ENCODE results near the gene NAIF1. TPM values are rescaled to one million over a fixed set of nuclear protein-coding genes. Genes with fewer than 3 reads are reported as not detected.
A peak's percentile ranks its signal among the peaks of the same experiment; 100 is the strongest.

Gene NAIF1
- total and polyA plus RNA-seq, 4 donors: 7.2 to 13.3 (median 11.0) TPM

- no peak for DNase-seq (ENCODE audit: low read depth in 4 of 6, low spot score in 6 of 6)
- 78% methylated on average over 5 of the region's 9 CpGs for WGBS (ENCODE audit: insufficient coverage)
- no peaks in the 10 kb centered on the region for H3K27me3 ChIP-seq (ENCODE audit: control insufficient read depth, insufficient read depth, low read length)
- no peak overlapping the region for H3K4me3 ChIP-seq (ENCODE audit: low read depth, low read length)
- H3K4me1 ChIP-seq (ENCODE audit: control insufficient read depth, insufficient read depth, low read length): peaks cover 33% of the 10 kb centered on the region
- peaks cover 6% of the 10 kb centered on the region for H3K36me3 ChIP-seq (ENCODE audit: control insufficient read depth, insufficient read depth, low read length)
- peak overlapping the region; percentile 70 for H3K27ac ChIP-seq (ENCODE audit: low read depth, low read length)
- H3K9me3 ChIP-seq (ENCODE audit: control insufficient read depth, insufficient read depth, low read length): no peaks in the 10 kb centered on the region
These were observed 21.3 kb upstream of the NAIF1 start for GRCh38 chr9:128088253-128088945.

DNA sequence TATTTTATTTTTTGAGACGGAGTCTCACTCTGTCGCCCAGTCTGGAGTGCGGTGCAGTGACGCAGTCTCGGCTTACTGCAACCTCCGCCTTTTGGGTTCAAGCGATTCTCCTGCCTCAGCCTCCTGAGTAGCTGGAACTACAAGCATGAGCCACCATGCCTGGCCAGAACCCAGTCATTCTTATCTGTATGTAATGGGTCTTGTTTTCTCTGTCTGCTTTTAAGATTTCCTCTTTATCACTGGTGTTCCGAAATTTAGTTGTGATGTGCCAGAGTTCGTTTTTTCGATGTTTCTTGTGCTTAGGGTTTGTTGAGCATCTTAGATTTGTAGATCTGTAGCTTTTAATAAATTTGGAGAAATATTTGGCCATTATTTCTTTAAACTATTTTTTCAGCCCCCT, 20.1 kb upstream of the NAIF1 start:
- Histone ChIP-seq H3K36me3 (ENCODE audit: control insufficient read depth, insufficient read depth, low read length) (peaks cover 6% of the 10 kb centered on the region), H3K27ac (ENCODE audit: low read depth, low read length) (no peak overlapping the region), H3K4me1 (ENCODE audit: control insufficient read depth, insufficient read depth, low read length) (peaks cover 25% of the 10 kb centered on the region), H3K9me3 (ENCODE audit: control insufficient read depth, insufficient read depth, low read length) (no peaks in the 10 kb centered on the region), H3K4me3 (ENCODE audit: low read depth, low read length) (no peak overlapping the region), H3K27me3 (ENCODE audit: control insufficient read depth, insufficient read depth, low read length) (no peaks in the 10 kb centered on the region)
- DNase-seq (ENCODE audit: low read depth in 4 of 6, low spot score in 6 of 6): no peak
- no CpG with 5 or more reads among the region's 10 CpGs for WGBS (ENCODE audit: insufficient coverage)

GRCh38 chr9:128085943-128086342, 18.8 kb upstream of the NAIF1 start:
- Histone ChIP-seq H3K4me1 (ENCODE audit: control insufficient read depth, insufficient read depth, low read length) (peaks cover 15% of the 10 kb centered on the region), H3K36me3 (ENCODE audit: control insufficient read depth, insufficient read depth, low read length) (peaks cover 6% of the 10 kb centered on the region), H3K27ac (ENCODE audit: low read depth, low read length) (no peak overlapping the region), H3K9me3 (ENCODE audit: control insufficient read depth, insufficient read depth, low read length) (no peaks in the 10 kb centered on the region), H3K4me3 (ENCODE audit: low read depth, low read length) (no peak overlapping the region), H3K27me3 (ENCODE audit: control insufficient read depth, insufficient read depth, low read length) (no peaks in the 10 kb centered on the region)
- no peak for DNase-seq (ENCODE audit: low read depth in 4 of 6, low spot score in 6 of 6)
- 96% methylated on average over 3 of the region's 4 CpGs for WGBS (ENCODE audit: insufficient coverage)

DNA sequence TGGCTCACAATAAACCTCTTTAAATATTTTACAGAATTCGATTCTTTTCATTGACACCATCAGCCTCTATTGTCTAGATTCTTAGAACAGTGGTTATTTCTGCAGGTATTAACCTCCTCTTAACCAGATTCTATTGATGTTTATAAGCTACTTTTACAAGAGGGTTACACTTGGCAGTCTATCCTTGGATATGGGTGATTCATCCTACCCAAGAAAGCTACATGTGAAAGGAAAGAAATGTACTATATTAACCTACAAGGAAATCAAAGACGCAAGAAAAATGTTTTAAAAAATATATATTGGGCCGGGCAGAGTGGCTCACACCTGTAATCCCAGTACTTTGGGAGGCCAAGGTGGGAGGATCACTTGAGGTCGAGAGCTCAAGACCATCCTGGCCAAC, 17.6 kb upstream of the NAIF1 start:
- Histone ChIP-seq H3K27me3 (ENCODE audit: control insufficient read depth, insufficient read depth, low read length) (no peaks in the 10 kb centered on the region), H3K9me3 (ENCODE audit: control insufficient read depth, insufficient read depth, low read length) (no peaks in the 10 kb centered on the region), H3K4me1 (ENCODE audit: control insufficient read depth, insufficient read depth, low read length) (peaks cover 10% of the 10 kb centered on the region), H3K36me3 (ENCODE audit: control insufficient read depth, insufficient read depth, low read length) (peaks cover 6% of the 10 kb centered on the region), H3K4me3 (ENCODE audit: low read depth, low read length) (no peak overlapping the region), H3K27ac (ENCODE audit: low read depth, low read length) (no peak overlapping the region)
- WGBS (ENCODE audit: insufficient coverage): no CpG with 5 or more reads among the region's 4 CpGs
- no peak for DNase-seq (ENCODE audit: low read depth in 4 of 6, low spot score in 6 of 6)

DNA sequence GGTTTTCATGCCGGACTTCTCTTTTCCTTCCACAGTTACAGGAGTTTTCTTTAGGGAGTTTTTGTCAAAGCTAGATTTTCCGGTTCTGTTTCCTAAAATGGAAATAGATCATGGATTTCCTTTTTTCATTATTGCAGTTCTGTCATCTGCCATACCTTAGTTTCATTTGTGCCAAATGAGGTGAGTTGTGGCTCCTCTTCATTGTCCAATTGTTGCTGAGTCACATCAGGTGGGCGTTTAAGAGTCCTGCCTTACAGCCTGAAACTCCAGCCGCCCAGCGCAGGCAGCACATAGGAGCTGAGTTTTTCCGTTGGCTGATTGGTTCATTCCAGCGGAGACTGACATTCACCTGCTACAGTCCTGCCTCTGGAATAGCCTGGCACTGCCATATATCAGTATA, 15.0 kb upstream of the NAIF1 start:
- Histone ChIP-seq H3K36me3 (ENCODE audit: control insufficient read depth, insufficient read depth, low read length) (peaks cover 6% of the 10 kb centered on the region), H3K4me1 (ENCODE audit: control insufficient read depth, insufficient read depth, low read length) (peaks cover 4% of the 10 kb centered on the region), H3K27ac (ENCODE audit: low read depth, low read length) (peak overlapping the region; percentile 78), H3K9me3 (ENCODE audit: control insufficient read depth, insufficient read depth, low read length) (no peaks in the 10 kb centered on the region), H3K4me3 (ENCODE audit: low read depth, low read length) (no peak overlapping the region), H3K27me3 (ENCODE audit: control insufficient read depth, insufficient read depth, low read length) (no peaks in the 10 kb centered on the region)
- DNase-seq (ENCODE audit: low read depth in 4 of 6, low spot score in 6 of 6): peak in 1 of 6 donors; percentile 6
- 93% methylated on average over 4 of the region's 7 CpGs for WGBS (ENCODE audit: insufficient coverage)

DNA sequence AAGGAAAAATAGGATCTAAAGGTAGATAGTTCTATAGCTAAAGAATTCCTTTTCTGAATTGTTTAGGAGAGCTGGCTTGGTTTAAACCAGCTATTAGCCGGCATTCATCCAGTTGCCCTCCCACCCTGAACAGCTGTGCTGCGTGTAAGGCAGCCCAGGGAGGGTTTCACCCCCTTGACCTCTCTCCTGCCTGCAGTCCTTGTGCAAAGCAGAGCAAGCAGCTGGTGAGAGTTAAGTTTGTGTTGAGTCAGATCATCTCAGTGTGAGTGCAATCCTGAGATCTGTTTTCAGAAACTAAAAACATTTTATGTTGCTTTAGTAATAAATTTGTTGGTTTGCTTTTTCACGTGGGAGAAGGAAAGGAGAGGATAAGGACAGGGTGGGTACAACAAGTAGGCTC, 13.9 kb upstream of the NAIF1 start:
- H3K9me3 ChIP-seq (ENCODE audit: control insufficient read depth, insufficient read depth, low read length): no peaks in the 10 kb centered on the region
- WGBS (ENCODE audit: insufficient coverage): no CpG with 5 or more reads among the region's 3 CpGs
- no peak overlapping the region for H3K4me3 ChIP-seq (ENCODE audit: low read depth, low read length)
- no peaks in the 10 kb centered on the region for H3K27me3 ChIP-seq (ENCODE audit: control insufficient read depth, insufficient read depth, low read length)
- DNase-seq (ENCODE audit: low read depth in 4 of 6, low spot score in 6 of 6): peak in 1 of 6 donors; percentile 77
- H3K27ac ChIP-seq (ENCODE audit: low read depth, low read length): peak overlapping the region; percentile 78
- H3K4me1 ChIP-seq (ENCODE audit: control insufficient read depth, insufficient read depth, low read length): peaks cover 4% of the 10 kb centered on the region
- no peaks in the 10 kb centered on the region for H3K36me3 ChIP-seq (ENCODE audit: control insufficient read depth, insufficient read depth, low read length)

DNA sequence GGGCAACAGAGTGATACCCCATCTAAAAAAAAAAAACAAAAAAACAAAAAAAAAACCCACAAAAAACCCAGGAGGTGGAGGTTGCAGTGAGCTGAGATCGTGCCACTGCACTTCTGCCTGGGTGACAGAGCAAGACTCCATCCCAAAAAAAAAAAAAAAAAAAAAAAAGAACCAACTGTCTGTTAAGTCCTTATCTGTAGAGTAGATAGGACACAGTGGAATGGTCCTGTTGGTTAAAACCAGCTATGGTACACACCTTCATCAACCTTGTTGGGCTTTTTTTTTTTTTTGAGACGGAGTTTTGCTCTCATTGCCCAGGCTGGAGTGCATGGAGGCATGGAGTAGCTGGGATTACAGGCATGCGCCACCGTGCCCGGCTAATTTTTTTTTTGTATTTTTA, 13.1 kb upstream of the NAIF1 start:
- H3K4me3 ChIP-seq (ENCODE audit: low read depth, low read length): no peak overlapping the region
- H3K27ac ChIP-seq (ENCODE audit: low read depth, low read length): peak overlapping the region; percentile 78
- no CpG with 5 or more reads among the region's 5 CpGs for WGBS (ENCODE audit: insufficient coverage)
- H3K4me1 ChIP-seq (ENCODE audit: control insufficient read depth, insufficient read depth, low read length): peaks cover 4% of the 10 kb centered on the region
- no peaks in the 10 kb centered on the region for H3K27me3 ChIP-seq (ENCODE audit: control insufficient read depth, insufficient read depth, low read length)
- no peak for DNase-seq (ENCODE audit: low read depth in 4 of 6, low spot score in 6 of 6)
- no peaks in the 10 kb centered on the region for H3K9me3 ChIP-seq (ENCODE audit: control insufficient read depth, insufficient read depth, low read length)
- no peaks in the 10 kb centered on the region for H3K36me3 ChIP-seq (ENCODE audit: control insufficient read depth, insufficient read depth, low read length)

GRCh38 chr9:128078504-128079434, 11.6 kb upstream of the NAIF1 start:
- peaks cover 4% of the 10 kb centered on the region for H3K4me1 ChIP-seq (ENCODE audit: control insufficient read depth, insufficient read depth, low read length)
- no peak overlapping the region for H3K27ac ChIP-seq (ENCODE audit: low read depth, low read length)

GRCh38 chr9:128077847-128078503, 10.9 kb upstream of the NAIF1 start:
- no CpG with 5 or more reads among the region's 7 CpGs for WGBS (ENCODE audit: insufficient coverage)
- Histone ChIP-seq H3K4me3 (ENCODE audit: low read depth, low read length) (no peak overlapping the region), H3K36me3 (ENCODE audit: control insufficient read depth, insufficient read depth, low read length) (no peaks in the 10 kb centered on the region), H3K27ac (ENCODE audit: low read depth, low read length) (no peak overlapping the region), H3K4me1 (ENCODE audit: control insufficient read depth, insufficient read depth, low read length) (peaks cover 4% of the 10 kb centered on the region), H3K9me3 (ENCODE audit: control insufficient read depth, insufficient read depth, low read length) (no peaks in the 10 kb centered on the region), H3K27me3 (ENCODE audit: control insufficient read depth, insufficient read depth, low read length) (no peaks in the 10 kb centered on the region)
- DNase-seq (ENCODE audit: low read depth in 4 of 6, low spot score in 6 of 6): no peak

More at GRCh38 chr9:128078504-128079434, 11.6 kb upstream of the NAIF1 start:
- Histone ChIP-seq H3K27me3 (ENCODE audit: control insufficient read depth, insufficient read depth, low read length) (no peaks in the 10 kb centered on the region), H3K4me3 (ENCODE audit: low read depth, low read length) (no peak overlapping the region), H3K9me3 (ENCODE audit: control insufficient read depth, insufficient read depth, low read length) (no peaks in the 10 kb centered on the region), H3K36me3 (ENCODE audit: control insufficient read depth, insufficient read depth, low read length) (no peaks in the 10 kb centered on the region)
- DNase-seq (ENCODE audit: low read depth in 4 of 6, low spot score in 6 of 6): no peak
- 82% methylated on average over 5 of the region's 11 CpGs for WGBS (ENCODE audit: insufficient coverage)
